A204.1 (cell line): ENCODE results near the gene STRIP1.
A peak's percentile ranks its signal among the peaks of the same experiment; 100 is the strongest.

Experiments used
- FAIRE-seq: peaks from 2 replicates; lab custom pipeline; 2012; peaks lifted over from hg19 to GRCh38; lab: Jason Lieb, UNC

The STRIP1 gene, protein sequence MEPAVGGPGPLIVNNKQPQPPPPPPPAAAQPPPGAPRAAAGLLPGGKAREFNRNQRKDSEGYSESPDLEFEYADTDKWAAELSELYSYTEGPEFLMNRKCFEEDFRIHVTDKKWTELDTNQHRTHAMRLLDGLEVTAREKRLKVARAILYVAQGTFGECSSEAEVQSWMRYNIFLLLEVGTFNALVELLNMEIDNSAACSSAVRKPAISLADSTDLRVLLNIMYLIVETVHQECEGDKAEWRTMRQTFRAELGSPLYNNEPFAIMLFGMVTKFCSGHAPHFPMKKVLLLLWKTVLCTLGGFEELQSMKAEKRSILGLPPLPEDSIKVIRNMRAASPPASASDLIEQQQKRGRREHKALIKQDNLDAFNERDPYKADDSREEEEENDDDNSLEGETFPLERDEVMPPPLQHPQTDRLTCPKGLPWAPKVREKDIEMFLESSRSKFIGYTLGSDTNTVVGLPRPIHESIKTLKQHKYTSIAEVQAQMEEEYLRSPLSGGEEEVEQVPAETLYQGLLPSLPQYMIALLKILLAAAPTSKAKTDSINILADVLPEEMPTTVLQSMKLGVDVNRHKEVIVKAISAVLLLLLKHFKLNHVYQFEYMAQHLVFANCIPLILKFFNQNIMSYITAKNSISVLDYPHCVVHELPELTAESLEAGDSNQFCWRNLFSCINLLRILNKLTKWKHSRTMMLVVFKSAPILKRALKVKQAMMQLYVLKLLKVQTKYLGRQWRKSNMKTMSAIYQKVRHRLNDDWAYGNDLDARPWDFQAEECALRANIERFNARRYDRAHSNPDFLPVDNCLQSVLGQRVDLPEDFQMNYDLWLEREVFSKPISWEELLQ

DNA sequence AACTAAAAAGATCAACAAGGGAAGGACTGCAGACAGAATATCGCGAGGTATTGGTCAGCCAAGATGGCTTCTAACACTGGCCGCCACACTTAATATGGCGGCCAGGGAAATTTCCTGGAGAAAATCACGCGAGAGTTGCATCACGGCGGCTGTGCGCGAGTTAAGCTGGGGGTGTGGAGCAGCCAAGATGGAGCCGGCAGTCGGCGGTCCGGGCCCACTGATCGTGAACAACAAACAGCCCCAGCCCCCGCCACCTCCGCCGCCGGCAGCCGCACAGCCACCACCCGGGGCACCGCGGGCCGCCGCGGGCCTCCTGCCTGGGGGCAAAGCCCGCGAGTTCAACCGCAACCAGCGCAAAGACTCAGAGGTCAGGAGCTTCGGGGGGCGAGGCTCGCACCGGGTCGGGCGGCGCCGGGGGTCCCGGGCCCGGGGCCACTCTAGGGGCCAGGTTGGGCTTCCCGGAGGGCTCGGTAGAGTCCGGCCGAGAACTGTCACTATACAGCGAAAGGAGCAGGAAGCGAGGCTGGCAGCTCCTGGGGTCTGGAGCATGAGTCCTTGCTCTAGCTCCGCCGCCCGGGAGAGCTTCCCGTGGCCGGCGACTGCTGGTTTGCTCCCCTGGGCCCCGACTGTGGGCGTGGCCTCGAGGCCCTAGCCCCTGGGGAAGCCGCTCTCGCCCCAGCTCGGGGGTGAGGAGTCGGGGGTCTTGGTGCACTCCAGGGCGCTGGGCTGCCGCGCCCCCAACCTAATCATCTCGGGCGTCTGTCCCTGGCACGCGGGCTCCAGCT is at the start of gene STRIP1:
TSS of gene STRIP1 (plus strand) at position 174 of the 785 bp plus-strand sequence. CDS start at position 188, 14 bp downstream.
- peak; percentile 91 for FAIRE-seq

DNA sequence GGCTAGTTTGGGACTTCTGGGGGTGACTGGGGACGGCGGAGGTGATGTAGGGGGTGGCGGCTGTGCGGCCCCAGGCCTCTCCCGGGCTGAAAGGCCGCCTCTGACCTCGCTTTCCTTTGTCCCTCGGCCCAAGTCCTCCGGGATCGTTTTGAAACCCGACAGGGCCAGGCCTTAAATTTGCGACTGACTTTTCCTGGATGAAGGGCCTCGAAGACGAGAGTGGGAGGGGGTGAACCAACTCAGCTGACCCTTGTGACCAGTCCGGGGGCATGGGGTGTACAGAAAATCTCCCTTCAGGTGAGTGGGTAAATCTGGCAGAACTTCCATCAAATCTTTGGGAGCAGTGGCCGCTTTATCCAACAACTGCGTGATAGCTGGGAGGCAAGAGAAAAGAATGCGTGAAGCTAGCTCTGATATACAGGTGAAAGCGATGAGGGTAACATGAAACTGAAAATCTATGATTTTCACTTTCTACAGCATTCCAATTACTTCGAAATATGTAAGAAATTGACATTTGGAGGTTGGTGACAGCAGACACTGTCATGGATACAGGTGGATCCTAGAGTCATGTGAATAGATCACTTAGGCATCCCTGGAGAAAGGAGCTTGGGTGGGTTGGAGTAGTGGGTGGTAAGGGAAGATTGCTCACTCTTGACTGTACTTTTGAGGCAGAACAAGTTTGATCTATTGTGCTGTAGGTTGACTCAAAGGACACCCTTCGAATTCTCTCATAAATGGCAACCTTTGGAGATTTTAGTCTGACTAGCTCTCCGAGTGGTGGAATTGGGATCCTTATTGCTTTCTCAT is 49.0 kb upstream of the STRIP1 start:
- no peak for FAIRE-seq

DNA sequence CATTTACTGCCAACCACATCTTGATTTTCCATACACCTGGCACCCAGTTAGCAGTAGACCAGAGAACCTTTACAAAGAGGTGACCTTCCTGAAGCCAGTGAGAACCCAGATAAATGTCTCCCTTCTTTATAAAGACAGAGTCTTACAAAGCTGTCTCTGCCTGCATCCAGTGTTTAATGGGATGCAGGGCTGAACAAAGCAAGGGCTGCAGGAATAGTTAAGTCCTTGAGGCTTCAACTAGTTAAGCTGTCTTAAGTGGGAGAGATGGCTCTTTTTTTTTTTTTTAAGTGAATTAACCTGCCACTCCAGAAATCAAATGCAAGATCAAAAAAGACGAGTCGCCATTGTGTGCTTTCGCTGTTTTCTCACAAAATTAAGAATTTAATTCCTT is 48.4 kb upstream of the STRIP1 start:
- no peak for FAIRE-seq

DNA sequence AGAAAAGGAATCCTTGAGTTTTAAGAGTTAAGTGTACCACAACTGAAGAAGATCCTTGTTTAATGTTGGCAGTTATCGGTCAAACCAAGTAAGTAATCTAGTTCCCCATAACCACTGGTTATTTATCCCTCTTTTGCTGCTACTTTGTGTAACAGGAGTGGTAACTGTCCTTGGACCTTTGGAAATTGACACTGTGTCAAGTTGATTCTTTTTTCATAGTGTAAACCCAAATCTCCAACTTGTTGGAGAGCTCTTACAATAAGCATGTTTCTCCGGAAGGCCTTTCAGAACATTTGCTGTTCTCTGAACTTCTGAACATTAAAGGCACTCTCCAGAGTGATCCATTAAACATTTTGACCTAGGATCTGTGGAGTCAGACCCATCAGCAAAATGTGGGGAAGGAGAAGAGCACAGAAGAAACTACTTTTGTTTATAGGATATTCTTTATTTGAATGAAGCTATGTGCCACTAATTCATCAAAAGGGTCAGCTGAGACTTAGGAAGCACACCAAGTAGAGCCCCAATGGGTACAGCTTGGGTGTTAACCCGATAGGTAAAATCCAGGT is 46.0 kb upstream of the STRIP1 start:
- no peak for FAIRE-seq

DNA sequence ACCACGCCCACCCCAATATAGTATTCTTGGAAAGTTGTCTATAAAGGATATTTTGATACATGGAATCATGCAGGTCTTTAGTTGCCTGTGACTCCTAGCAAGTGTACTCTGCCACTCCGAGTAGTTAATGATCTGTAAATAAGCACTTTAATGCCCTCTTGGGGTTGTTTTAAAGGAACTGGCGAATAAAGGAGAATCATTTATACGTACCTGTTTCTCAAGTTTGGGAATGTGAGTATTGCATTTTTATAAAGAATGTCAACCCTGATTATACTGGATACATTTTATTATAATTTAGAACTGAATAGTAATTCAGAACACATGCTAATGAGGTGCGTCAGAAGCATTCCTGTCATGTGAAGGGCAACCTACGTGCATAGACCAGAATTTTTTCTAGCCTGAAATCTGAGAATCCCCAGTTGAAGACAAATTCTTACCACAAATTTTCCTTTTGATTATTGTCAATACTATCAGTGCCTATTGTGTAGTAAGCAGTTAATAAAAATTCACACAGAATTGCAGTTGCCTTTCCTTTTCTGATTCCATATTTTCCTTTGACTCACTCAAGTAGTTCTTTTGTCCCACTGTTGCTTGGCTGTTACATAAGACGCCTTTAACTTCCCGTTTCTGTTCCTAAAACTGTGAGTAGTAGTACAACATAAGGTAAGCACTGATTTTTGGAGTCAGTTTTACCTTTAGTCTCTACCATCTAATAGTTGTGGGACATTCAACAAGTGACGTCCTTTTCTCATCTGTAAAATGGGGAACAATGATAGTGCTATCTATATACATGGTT is 44.7 kb upstream of the STRIP1 start:
- no peak for FAIRE-seq

DNA sequence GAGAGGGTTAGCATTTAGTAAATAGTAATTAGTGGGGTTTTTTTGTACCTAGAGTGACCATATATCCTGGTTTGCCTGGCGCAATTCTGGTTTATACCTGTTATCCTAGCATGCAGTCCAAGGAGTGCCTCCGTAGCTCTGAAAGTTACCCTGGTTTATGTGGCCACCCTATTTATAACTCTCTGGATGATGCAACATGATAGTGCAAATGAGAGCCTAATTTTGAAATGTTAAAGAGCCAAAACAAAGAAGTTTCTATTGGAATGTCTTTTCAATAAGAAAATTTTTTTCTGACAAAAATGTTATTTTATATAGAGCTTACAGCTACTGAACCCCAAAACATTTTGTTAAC is 44.1 kb upstream of the STRIP1 start:
- no peak for FAIRE-seq

DNA sequence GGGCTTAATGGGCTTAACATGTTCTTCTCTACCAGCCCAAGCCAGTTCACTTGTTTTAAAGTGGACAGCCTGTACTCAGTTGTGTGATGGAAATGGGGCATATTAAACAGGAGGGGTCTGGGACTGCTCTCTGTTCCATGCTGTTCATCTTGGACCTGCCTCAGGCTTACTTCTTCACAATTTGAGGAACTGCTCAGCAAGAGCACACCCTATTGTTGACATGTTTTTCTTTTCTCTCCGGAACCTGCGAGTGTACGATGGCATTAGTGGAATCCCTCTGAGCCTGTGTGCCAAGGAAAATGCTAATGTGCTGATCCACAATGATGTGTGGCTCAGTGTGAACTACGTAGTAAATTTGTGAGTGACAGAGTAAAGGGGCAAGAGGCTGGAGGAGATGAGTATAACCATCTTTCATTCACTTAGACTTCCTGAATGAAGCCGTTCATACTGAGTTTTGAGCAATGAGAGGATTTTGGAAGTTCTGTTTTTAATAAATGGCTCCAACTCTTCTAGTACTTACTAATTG is 43.0 kb upstream of the STRIP1 start:
- no peak for FAIRE-seq

DNA sequence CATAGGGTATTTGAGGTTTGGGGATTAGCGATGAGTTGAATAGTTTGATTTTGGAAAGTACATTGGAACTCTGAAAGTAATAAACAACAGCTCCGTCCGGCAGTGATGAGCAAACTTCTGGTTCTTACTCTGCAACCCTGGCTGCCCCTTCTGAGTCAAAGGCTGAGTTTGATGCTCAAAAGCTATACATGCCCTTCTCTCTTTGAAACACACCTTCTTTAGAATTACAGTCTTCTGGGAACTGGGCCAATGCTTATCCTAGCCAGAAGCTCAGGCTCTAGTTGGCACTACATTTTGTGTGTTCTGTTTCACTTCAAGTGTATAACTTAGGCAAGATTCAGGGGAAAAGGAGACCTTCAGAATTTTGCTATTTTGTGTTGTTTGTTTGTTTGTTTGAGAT is 40.5 kb upstream of the STRIP1 start:
- no peak for FAIRE-seq

DNA sequence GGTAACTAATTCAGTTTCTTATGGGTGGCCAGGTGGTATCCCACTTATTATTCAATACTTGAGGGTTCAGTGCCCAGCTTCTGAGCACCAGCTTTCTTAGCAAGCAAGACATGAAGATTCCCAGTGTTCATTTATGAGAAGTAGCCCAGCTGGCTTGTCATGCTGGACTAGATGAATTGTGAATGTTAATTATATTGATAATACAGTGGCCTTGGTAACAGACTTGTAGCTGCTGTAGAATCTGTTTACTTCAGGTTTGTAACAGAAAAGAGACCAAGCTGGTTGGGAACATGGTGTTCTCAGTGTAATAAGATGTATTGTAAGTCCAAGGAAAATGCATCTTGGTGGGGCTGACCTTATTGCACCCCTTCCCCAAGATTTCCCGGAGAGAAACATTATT is 39.8 kb upstream of the STRIP1 start:
- FAIRE-seq = no peak

DNA sequence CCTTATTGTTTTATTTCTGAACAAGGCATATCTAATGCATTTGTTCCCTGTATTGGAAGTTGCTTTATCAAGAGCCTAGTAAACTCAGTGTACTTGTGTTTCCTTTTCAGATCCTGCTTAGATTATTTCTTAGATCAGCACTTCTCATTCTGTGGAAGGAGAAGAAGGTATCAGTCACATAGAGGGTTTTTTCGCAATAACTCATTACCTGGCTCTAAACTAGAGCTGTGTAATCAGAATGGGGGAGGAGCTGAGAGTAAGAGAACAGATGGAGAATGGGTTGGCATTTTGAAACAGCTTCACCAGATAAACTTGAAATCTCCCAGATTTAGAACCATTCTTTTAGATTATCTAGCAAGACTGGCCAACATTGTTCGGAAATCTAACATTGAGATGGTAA is 38.9 kb upstream of the STRIP1 start:
- no peak for FAIRE-seq

DNA sequence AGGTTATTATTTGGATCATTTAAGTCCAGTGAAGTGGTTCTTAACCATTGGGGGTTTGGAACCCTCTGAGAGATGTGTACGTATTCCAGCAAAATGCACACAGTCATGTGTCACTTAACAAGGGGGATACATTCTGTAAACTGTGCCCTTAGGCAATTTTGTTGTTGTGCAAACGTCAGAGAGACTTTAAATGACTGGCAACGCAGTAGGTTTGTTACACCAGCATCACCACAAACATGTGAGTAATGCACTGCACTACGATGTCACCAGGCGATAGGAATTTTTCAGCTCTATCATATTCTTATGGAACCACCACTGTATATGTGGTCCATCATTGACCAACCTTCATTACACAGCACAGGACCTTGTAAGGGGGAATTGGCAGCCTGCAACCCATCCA is 37.9 kb upstream of the STRIP1 start:
- no peak for FAIRE-seq

DNA sequence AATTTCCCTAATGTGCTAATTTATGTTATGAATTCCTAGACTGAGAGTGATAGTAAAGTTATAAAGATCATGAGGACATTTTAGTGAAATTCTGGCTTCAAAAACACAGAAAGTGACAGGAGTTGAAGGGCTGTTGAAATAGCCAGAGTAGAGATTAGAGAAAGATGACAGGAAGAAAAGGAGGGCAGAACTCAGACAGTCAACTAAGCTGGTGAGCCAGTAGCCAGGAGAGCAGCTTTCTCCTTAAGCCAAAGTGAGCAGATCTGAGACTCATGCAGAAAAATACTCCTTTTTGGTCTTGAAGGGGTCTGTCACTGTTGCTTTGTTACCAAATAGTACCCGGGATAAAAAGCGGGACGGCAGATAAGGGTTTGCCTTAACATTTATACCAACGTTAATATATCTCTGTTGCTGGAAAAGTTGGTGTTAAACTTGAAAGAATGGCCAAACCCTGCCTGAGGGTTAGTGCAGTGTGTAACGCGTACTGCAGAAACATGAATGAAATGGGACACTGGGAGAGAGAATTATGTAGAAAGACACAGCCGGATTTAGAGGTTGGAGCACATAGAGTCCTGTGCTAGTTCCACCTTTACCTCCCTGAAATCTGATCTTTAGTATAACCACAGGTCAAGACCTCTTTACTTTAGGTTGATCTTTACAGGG is 37.1 kb upstream of the STRIP1 start:
- FAIRE-seq = no peak

DNA sequence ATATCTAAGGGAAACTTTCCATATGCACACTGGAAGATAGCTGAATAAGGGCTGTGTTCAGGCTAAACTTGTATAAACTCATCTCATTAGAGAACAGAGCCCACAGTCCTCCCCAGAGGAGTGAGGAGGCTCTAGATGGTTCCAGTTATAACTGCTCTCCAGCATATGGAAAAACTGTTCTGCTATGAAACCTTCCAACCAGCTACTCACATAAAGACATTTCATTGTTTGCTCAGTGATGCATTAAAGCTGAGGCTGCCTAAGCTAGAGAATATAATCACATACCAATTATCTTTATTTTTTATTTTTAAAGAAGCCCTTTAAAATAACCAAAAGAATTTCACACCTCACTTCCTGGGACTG is 36.6 kb upstream of the STRIP1 start:
- no peak for FAIRE-seq

DNA sequence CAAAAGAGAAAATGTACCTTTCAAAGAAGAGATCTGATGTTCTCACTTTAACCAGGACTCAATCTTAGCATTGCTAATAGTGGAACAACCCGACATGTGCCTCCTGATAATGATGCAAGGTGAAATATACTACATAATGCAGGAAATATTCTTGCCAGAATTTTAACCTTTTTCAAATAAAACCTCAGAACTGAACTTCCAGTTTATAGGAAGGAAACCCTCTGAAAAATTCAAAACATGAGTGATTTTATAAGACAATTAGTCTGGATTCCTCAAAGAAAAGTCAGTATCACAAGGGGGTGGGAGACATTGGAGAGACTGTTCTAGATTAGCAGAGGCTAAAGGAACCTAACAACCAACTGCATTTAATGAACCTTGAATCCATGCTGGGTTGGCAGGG is 31.7 kb upstream of the STRIP1 start:
- FAIRE-seq = no peak

DNA sequence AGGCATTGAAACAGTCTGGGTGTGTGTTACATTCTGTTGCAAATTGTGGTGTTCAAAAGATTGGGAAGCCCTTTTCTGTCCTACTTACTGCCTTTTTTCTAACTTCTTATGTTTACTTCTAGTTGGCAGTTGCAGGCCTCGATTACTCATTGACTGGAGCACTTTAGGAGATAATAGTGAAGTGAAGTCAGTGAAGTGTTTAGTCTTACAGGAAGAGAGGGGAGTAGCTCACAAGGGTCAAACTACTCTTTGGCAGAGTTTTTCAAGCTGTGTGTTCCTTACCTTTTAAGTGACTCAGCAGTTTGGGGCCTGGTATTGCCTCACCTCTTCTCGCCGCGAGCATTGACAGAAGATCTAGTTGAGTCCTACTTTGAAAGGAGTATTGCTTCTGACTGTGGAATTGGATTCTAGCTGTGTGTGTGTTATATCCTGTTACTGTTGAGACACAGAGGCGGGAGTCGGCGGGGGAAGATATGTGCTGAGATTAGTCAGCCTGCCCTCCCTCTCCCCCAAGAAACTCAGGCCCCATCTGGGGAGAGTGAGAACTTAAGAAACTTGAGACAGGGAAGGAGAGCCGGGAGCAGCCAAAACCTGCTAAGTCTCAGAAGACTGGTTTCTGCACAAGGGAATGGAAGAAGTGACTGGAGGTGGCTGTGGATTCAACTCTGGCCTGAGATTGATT is 30.5 kb upstream of the STRIP1 start:
- no peak for FAIRE-seq

DNA sequence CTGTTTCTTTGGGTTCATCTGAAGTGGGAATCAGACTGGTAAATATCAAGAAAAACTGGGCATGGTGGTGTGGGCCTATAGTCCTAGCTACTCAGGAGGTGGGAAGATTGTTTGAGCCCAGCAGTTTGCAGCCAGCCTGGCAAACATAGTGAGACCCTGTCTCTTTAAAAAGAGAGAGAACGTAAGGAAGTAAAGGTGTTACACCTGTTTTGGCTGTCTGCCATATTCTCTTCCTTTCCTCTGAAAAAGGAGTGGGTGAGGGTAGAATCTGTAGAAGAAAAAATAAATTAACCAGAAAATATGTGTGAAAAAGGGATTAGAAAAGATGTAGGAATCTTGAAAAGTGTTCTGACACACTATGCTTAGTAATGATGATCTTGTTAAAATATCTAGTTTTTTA is 29.8 kb upstream of the STRIP1 start:
- no peak for FAIRE-seq

DNA sequence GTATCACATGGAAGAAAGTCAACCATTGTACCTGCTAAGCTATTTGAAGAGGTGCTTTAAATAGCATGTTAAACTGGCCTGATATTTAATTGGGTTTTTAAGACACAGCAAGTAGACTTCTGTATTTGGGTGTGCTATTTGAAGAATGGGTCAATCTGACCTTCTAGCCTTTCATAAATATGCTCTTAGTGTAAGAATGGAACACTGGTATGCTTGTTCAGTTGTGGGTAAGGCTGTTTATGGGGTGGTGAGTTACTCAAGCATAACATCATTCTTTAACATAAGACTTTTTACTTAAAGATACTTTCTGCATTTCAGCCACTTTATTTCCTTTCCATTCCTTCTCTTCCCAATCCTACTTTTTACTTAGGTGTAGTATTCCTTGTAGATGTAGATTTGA is 28.5 kb upstream of the STRIP1 start:
- FAIRE-seq = no peak

DNA sequence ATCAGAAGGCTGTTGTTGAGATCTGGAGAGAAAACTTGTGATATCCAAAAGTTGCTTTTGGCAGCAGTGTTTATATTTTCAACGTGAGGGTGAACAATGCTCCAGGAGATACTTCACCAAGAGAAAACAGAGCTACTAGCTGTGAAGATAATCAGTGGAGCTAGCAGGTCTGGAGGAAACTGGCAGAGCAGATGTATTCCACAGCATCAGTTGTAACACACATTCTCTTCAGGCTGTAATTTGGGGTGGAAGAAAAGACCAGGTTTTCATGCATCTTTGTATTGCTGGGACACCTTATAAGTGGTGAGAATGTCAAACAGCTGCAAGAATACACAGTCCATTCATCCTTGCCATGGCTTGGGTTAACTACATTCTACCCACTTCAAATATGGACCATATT is 27.9 kb upstream of the STRIP1 start:
- FAIRE-seq = no peak

DNA sequence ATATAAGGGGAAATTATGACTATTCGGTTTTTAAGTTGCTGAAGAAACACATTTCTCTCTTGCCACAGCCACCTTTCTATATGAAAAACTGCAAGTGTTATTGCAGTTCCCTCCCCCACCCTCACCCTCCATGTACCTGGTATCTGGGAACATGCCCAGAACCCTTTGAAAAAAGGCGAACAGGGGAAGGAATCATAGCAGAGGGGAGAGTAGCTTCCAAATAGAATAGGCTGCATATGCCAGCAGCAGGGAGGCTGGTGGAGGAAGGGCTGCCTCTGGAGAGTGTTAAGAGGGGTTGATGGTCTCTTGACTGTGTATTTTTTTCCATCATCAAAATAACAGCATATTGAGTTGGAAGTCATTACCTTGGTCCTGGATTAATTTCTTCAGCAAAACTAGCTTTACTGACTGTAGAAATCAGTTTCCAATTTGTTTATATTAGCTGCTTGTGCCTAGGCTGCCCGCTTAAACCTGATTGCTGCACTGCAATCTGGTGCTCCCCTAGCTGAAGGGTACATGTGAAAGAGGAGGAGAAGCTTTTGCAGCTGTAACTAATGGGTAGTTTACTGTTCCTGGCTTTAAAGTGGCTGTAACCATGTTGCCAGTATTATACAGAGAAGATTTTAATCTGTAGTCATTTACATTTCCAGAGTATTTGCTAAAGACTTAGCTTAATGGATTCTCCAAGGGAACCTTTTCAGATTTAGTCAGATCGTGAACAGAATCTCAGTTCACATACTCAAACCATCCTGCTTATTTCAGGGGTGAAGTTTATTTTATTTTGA is 27.2 kb upstream of the STRIP1 start:
- FAIRE-seq = no peak
